ENCODE measurements around the gene ATP5F1B. TPM values are rescaled to one million over a fixed set of nuclear protein-coding genes. Genes with fewer than 3 reads are reported as not detected.

Gene ATP5F1B
- total RNA-seq, 1 donor from 2014 or later = 3,068 TPM

- Histone ChIP-seq H3K27ac (replicated peaks) (peak overlapping the region; percentile 46), H3K36me3 (peaks cover 98% of the 10 kb centered on the region), H3K9me3 (replicated peaks) (no peaks in the 10 kb centered on the region), H3K4me1 (peaks cover 22% of the 10 kb centered on the region), H3K4me3 (no peak overlapping the region), H3K27me3 (ENCODE audit: low read depth) (no peaks in the 10 kb centered on the region)
- intact Hi-C loops (cut with micrococcal nuclease) = no loop called here
- DNase-seq = no peak
- no peak for TF ChIP-seq CTCF (IDR thresholded peaks at IDR 0.05; ENCODE audit: borderline replicate concordance)
Measured at GRCh38 chr12:56601503-56601902, 44.3 kb downstream of the ATP5F1B start.

- H3K4me1 ChIP-seq = peaks cover 22% of the 10 kb centered on the region
- H3K27me3 ChIP-seq (ENCODE audit: low read depth) = no peaks in the 10 kb centered on the region
- peaks cover 97% of the 10 kb centered on the region for H3K36me3 ChIP-seq
- H3K27ac ChIP-seq (replicated peaks) = peak overlapping the region; percentile 11
- H3K4me3 ChIP-seq = no peak overlapping the region
- intact Hi-C loops (cut with micrococcal nuclease) = no loop called here
- TF ChIP-seq CTCF (IDR thresholded peaks at IDR 0.05; ENCODE audit: borderline replicate concordance) = no peak
- DNase-seq = no peak
- H3K9me3 ChIP-seq (replicated peaks) = no peaks in the 10 kb centered on the region
Measured at GRCh38 chr12:56600753-56601152, 45.0 kb downstream of the ATP5F1B start.

- no peak for TF ChIP-seq CTCF (IDR thresholded peaks at IDR 0.05; ENCODE audit: borderline replicate concordance)
- no peak for DNase-seq
- peaks cover 22% of the 10 kb centered on the region for H3K4me1 ChIP-seq
- H3K27me3 ChIP-seq (ENCODE audit: low read depth) = no peaks in the 10 kb centered on the region
- H3K9me3 ChIP-seq (replicated peaks) = no peaks in the 10 kb centered on the region
- intact Hi-C loops (cut with micrococcal nuclease) = no loop called here
- H3K4me3 ChIP-seq = no peak overlapping the region
- H3K36me3 ChIP-seq = peaks cover 97% of the 10 kb centered on the region
- H3K27ac ChIP-seq (replicated peaks) = no peak overlapping the region
Measured at GRCh38 chr12:56599797-56600196, 46.0 kb downstream of the ATP5F1B start.

- H3K27me3 ChIP-seq (ENCODE audit: low read depth) = no peaks in the 10 kb centered on the region
- TF ChIP-seq CTCF (IDR thresholded peaks at IDR 0.05; ENCODE audit: borderline replicate concordance) = no peak
- no peaks in the 10 kb centered on the region for H3K9me3 ChIP-seq (replicated peaks)
- no peak overlapping the region for H3K4me3 ChIP-seq
- intact Hi-C loops (cut with micrococcal nuclease) = no loop called here
- no peak overlapping the region for H3K27ac ChIP-seq (replicated peaks)
- H3K4me1 ChIP-seq = peaks cover 29% of the 10 kb centered on the region
- no peak for DNase-seq
- H3K36me3 ChIP-seq = peaks cover 92% of the 10 kb centered on the region
Measured at GRCh38 chr12:56599041-56599440, 46.7 kb downstream of the ATP5F1B start.

- no peak for TF ChIP-seq CTCF (IDR thresholded peaks at IDR 0.05; ENCODE audit: borderline replicate concordance)
- Histone ChIP-seq H3K27me3 (ENCODE audit: low read depth) (no peaks in the 10 kb centered on the region), H3K9me3 (replicated peaks) (no peaks in the 10 kb centered on the region), H3K4me3 (no peak overlapping the region), H3K27ac (replicated peaks) (peak overlapping the region; percentile 31), H3K4me1 (peaks cover 34% of the 10 kb centered on the region), H3K36me3 (peaks cover 70% of the 10 kb centered on the region)
- intact Hi-C loops (cut with micrococcal nuclease) = no loop called here
- DNase-seq = no peak
Measured at GRCh38 chr12:56596815-56597214, 49.0 kb downstream of the ATP5F1B start.

Data from left ventricle myocardium inferior (tissue), 1 donor.